Thyroid gland (tissue), 4 donors: ENCODE data around the gene TANC1.

ENCODE experiments used
- POLR2A ChIP-seq, 2 donors: fragments of 450-650 bp; IDR thresholded peaks; one replicate each; pipeline ENCODE4 v1.6.1; 2017; ENCODE audit warnings: antibody characterized with exemption in 2 of 2, mild to moderate bottlenecking in 2 of 2, moderate library complexity in 1 of 2
- TF ChIP-seq, protein P1 (sequence below), 6 experiments: fragments of 200-600 bp in 3 of 6; fragments of 450-650 bp in 3 of 6; sonication (generic) in 3 of 6; IDR thresholded peaks; one replicate each; pipeline ENCODE4 v1.5.1; 2016 to 2019; ENCODE audit warnings: antibody characterized with exemption in 6 of 6, mild to moderate bottlenecking in 2 of 6, inconsistent platforms in 1 of 6, moderate library complexity in 1 of 6

- TF ChIP-seq POLR2A (IDR thresholded peaks at IDR 0.05) = no peak
- TF ChIP-seq, protein P1, sequence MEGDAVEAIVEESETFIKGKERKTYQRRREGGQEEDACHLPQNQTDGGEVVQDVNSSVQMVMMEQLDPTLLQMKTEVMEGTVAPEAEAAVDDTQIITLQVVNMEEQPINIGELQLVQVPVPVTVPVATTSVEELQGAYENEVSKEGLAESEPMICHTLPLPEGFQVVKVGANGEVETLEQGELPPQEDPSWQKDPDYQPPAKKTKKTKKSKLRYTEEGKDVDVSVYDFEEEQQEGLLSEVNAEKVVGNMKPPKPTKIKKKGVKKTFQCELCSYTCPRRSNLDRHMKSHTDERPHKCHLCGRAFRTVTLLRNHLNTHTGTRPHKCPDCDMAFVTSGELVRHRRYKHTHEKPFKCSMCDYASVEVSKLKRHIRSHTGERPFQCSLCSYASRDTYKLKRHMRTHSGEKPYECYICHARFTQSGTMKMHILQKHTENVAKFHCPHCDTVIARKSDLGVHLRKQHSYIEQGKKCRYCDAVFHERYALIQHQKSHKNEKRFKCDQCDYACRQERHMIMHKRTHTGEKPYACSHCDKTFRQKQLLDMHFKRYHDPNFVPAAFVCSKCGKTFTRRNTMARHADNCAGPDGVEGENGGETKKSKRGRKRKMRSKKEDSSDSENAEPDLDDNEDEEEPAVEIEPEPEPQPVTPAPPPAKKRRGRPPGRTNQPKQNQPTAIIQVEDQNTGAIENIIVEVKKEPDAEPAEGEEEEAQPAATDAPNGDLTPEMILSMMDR (IDR thresholded peaks at IDR 0.05) = no peak
These were observed 293.8 kb downstream of the TANC1 start for GRCh38 chr2:159262226-159262625.
